Measurements from ENCODE around the gene TMIE.

DNA sequence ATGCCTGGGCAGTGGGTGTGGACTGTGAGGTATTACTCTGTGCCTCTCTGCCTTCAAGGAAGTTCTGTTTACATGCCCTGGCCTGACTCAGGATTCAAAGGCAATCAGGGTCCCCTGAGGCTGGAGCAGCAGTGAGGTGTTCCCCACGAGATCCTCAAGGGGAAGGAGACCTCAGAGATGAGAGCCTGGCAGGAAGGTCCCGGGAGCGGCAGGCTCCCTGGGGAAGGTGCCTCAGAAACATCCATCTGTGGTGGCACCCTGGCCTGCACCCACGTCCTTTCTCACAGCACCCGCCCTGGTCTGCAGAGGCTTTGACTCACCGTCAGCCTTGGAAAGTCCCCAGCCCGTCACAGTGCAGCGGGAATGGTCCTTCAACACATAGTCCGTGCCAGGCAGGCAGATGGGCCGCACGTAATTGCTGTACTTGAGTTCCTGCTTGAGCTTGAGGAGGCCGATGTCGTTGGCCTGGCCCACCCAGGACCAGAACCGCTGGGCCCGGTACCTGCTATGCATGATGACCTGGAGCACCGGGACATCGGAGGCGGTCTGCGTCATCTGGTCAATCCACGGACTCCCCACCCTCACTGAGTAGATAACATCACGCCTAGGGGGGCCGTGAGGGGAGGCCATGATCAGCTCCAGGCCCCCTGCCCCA is 12.8 kb downstream of the TMIE start:
- no peak for TF ChIP-seq CEBPB (IDR thresholded peaks at IDR 0.05; ENCODE audit: low read depth, low read length)
- TF ChIP-seq RAD21 (IDR thresholded peaks at IDR 0.05 in 1 of 2, conservative IDR thresholded peaks at IDR 0.05 in 1 of 2; ENCODE audit: low read depth in 2 of 2, low read length in 2 of 2), result no peak
